ENCODE measurements around the gene PES1.

The PES1 gene

DNA sequence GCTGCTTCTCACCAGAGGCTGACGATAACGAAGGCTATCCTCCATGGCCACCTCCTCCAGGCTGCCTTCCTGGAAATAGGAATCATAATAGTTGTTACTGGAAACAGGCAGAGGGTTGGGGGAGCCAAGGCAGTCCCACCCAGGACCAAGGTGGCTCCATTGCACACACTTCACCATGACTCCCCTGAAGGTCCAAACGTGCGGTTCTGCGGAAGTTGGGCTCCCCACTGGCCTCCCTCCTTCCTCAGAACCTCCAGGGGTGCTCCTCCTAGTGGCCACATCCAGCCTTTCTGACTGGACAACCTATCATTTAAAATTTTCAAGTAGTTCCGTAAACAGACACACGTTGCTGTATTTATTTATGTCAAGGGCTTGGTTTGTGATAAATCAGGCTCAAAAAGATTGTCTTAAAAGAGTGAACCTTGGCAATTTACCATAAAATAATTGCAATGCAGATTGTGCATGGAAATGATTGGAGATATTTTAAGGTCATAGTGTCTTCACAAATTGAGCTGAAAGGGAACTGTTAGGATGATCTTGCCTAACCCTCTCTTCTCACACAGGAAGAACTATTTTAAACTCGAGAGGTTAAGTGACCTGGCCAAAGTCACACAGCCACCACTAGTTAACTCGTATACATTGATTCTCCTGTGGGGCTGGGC lies 13.9 kb upstream of the PES1 start:
- ChIA-PET POLR2A (no interaction called here), CTCF (interaction anchor here (1.3 to 3.3 kb wide), 4 partner anchors 9 to 149 kb away, joined by 4 to 13 read pairs (median 7); no protein-coding TSS in a partner anchor)
- H3K27me3 ChIP-seq (replicated peaks in 2 of 5; ENCODE audit: control insufficient read depth in 4 of 5, insufficient read depth in 5 of 5, low read length in 4 of 5): no peaks in the 10 kb centered on the region
- peak overlapping the region in 2 of 7 experiments; percentile 76 to 81 for H3K4me3 ChIP-seq (ENCODE audit: control insufficient read depth in 1 of 7, extremely low read depth in 1 of 7, insufficient read depth in 4 of 7, low read depth in 2 of 7, low read length in 6 of 7)
- peaks cover 0 to 1% (median 0%) of the 10 kb centered on the region in 4 experiments for H3K36me3 ChIP-seq (ENCODE audit: control insufficient read depth in 4 of 4, insufficient read depth in 4 of 4, low read length in 3 of 4)
- 0% methylated on average over 4 of the region's 9 CpGs for WGBS (ENCODE audit: insufficient coverage)
- peak; percentile 56 to 75 (median 72) for DNase-seq
- H3K9me3 ChIP-seq (ENCODE audit: control extremely low read depth in 1 of 5, control insufficient read depth in 4 of 5, insufficient read depth in 2 of 5, low read depth in 1 of 5, low read length in 4 of 5): no peaks in the 10 kb centered on the region
- H3K4me1 ChIP-seq (ENCODE audit: control extremely low read depth in 1 of 4, control insufficient read depth in 4 of 4, insufficient read depth in 4 of 4, low read length in 3 of 4): peaks cover 7 to 53% (median 45%) of the 10 kb centered on the region in 4 experiments
- H3K27ac ChIP-seq (ENCODE audit: insufficient read depth in 1 of 2, low read depth in 1 of 2, low read length in 2 of 2, poor library complexity in 1 of 2, severe bottlenecking in 2 of 2): no peak overlapping the region

DNA sequence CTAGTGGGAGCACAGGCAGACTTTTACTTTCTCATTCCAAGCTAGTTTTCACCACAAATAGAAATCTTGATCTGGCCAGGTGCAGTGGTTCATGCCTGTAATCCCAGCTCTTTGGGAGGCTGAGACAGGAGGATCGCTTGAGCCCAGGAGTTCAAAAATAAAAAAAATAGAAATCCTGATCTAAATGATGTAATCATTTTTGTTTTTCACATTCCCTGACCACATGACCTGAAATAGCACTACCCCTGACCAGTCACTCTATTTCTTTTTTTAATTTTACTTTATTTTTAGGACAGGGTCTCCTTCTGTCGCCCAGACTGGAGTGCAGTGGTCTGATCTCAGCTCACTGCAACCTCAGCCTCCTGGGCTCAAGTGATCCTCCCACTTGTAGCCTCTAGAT lies 13.0 kb upstream of the PES1 start:
- ChIA-PET CTCF (interaction anchor here (0.6 to 1.4 kb wide), 8 partner anchors 9 to 120 kb away, joined by 3 to 7 read pairs (median 3); partner anchors contain the start of gene PES1), POLR2A (no interaction called here)
- 100% methylated on average over 1 of the region's 2 CpGs for WGBS (ENCODE audit: insufficient coverage)
- DNase-seq: no peak
- Histone ChIP-seq H3K27ac (ENCODE audit: insufficient read depth in 1 of 2, low read depth in 1 of 2, low read length in 2 of 2, poor library complexity in 1 of 2, severe bottlenecking in 2 of 2) (no peak overlapping the region), H3K4me1 (ENCODE audit: control extremely low read depth in 1 of 4, control insufficient read depth in 4 of 4, insufficient read depth in 4 of 4, low read length in 3 of 4) (peaks cover 7 to 44% (median 40%) of the 10 kb centered on the region in 4 experiments), H3K9me3 (ENCODE audit: control extremely low read depth in 1 of 5, control insufficient read depth in 4 of 5, insufficient read depth in 2 of 5, low read depth in 1 of 5, low read length in 4 of 5) (no peaks in the 10 kb centered on the region), H3K36me3 (ENCODE audit: control insufficient read depth in 4 of 4, insufficient read depth in 4 of 4, low read length in 3 of 4) (peaks cover 0 to 1% (median 0%) of the 10 kb centered on the region in 4 experiments), H3K4me3 (ENCODE audit: control insufficient read depth in 1 of 7, extremely low read depth in 1 of 7, insufficient read depth in 4 of 7, low read depth in 2 of 7, low read length in 6 of 7) (no peak overlapping the region), H3K27me3 (replicated peaks in 2 of 5; ENCODE audit: control insufficient read depth in 4 of 5, insufficient read depth in 5 of 5, low read length in 4 of 5) (no peaks in the 10 kb centered on the region)

DNA sequence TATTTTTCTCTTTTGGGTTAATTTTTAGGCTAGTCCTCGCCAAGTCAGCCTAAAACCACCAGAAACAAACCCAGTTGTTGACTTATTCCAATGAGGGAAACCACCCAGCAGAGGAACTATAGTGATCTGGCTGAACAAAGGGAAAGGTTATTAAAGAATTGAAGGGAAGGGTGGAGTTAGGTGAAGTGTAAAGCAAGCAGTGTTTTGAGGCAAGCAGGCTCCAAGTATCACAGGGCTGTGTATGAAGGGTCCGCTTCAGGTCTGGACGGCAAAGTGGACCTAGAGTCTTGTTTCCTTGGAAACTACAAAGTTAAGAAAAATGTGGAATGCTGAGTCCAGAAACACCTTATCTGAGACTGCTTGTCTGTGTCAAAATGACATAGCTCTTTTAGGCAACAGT lies 12.1 kb upstream of the PES1 start:
- WGBS (ENCODE audit: insufficient coverage): 94% methylated on average over 3 of the region's 3 CpGs
- H3K36me3 ChIP-seq (ENCODE audit: control insufficient read depth in 4 of 4, insufficient read depth in 4 of 4, low read length in 3 of 4): peaks cover 0 to 1% (median 0%) of the 10 kb centered on the region in 4 experiments
- H3K4me1 ChIP-seq (ENCODE audit: control extremely low read depth in 1 of 4, control insufficient read depth in 4 of 4, insufficient read depth in 4 of 4, low read length in 3 of 4): peaks cover 5 to 35% (median 31%) of the 10 kb centered on the region in 4 experiments
- H3K27me3 ChIP-seq (replicated peaks in 2 of 5; ENCODE audit: control insufficient read depth in 4 of 5, insufficient read depth in 5 of 5, low read length in 4 of 5): no peaks in the 10 kb centered on the region
- no peak overlapping the region for H3K27ac ChIP-seq (ENCODE audit: insufficient read depth in 1 of 2, low read depth in 1 of 2, low read length in 2 of 2, poor library complexity in 1 of 2, severe bottlenecking in 2 of 2)
- POLR2A ChIA-PET: no interaction called here
- CTCF ChIA-PET: interaction anchor here (0.8 to 1.4 kb wide), 5 partner anchors 8 to 81 kb away, joined by 3 read pairs; no protein-coding TSS in a partner anchor
- no peak for DNase-seq
- no peaks in the 10 kb centered on the region for H3K9me3 ChIP-seq (ENCODE audit: control extremely low read depth in 1 of 5, control insufficient read depth in 4 of 5, insufficient read depth in 2 of 5, low read depth in 1 of 5, low read length in 4 of 5)
- no peak overlapping the region for H3K4me3 ChIP-seq (ENCODE audit: control insufficient read depth in 1 of 7, extremely low read depth in 1 of 7, insufficient read depth in 4 of 7, low read depth in 2 of 7, low read length in 6 of 7)

DNA sequence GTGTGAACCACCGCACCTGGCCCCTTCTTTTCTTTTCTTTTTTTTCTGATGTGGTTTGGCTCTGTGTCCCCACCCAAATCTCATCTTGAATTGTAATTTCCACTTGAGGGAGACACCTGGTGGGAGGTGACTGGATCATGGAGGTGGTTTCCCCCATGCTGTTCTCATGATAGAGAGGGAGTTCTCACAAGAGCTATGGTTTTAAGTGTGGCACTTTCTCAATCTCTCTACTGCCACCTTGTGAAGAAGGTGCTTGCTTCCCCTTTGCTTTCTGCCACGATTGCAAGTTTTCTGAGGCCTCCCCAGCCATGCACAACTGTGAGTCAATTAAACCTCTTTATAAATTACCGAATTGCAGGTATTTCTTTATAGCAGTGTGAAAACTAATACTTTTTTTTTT lies 10.3 kb upstream of the PES1 start:
- H3K36me3 ChIP-seq (ENCODE audit: control insufficient read depth in 4 of 4, insufficient read depth in 4 of 4, low read length in 3 of 4): peaks cover 0 to 1% (median 0%) of the 10 kb centered on the region in 4 experiments
- no peak overlapping the region for H3K4me3 ChIP-seq (ENCODE audit: control insufficient read depth in 1 of 7, extremely low read depth in 1 of 7, insufficient read depth in 4 of 7, low read depth in 2 of 7, low read length in 6 of 7)
- H3K9me3 ChIP-seq (ENCODE audit: control extremely low read depth in 1 of 5, control insufficient read depth in 4 of 5, insufficient read depth in 2 of 5, low read depth in 1 of 5, low read length in 4 of 5): no peaks in the 10 kb centered on the region
- peaks cover 5 to 18% (median 14%) of the 10 kb centered on the region in 4 experiments for H3K4me1 ChIP-seq (ENCODE audit: control extremely low read depth in 1 of 4, control insufficient read depth in 4 of 4, insufficient read depth in 4 of 4, low read length in 3 of 4)
- no peaks in the 10 kb centered on the region for H3K27me3 ChIP-seq (replicated peaks in 2 of 5; ENCODE audit: control insufficient read depth in 4 of 5, insufficient read depth in 5 of 5, low read length in 4 of 5)
- CTCF ChIA-PET: interaction anchor here (0.7 to 1.9 kb wide), 4 partner anchors 11 to 156 kb away, joined by 3 to 7 read pairs (median 3); no protein-coding TSS in a partner anchor
- peak; percentile 58 to 79 (median 75) for DNase-seq
- WGBS (ENCODE audit: insufficient coverage): 25% methylated on average over 1 of the region's 3 CpGs
- H3K27ac ChIP-seq (ENCODE audit: insufficient read depth in 1 of 2, low read depth in 1 of 2, low read length in 2 of 2, poor library complexity in 1 of 2, severe bottlenecking in 2 of 2): no peak overlapping the region
- POLR2A ChIA-PET: interaction anchor here (0.6 kb wide), 1 partner anchor 321 kb away, joined by 3 read pairs; no protein-coding TSS in a partner anchor

DNA sequence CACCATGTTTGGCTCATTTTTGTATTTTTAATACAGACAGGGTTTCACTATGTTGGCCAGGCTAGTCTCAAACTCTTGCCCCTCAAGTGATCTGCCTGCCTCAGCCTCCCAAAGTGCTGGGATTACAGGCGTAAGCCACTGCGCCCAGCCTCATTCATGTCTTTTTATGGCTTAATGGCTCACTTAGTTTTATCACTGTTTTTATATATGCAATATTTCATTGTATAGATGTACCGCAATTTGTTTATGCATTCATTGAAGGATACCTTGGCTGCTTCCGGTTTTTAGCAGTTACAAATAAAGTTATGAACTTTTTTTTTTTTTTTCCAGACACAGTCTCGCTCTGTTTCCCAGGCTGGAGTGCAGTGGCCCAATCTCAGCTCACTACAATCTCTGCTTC lies 9.8 kb upstream of the PES1 start:
- Histone ChIP-seq H3K4me3 (ENCODE audit: control insufficient read depth in 1 of 7, extremely low read depth in 1 of 7, insufficient read depth in 4 of 7, low read depth in 2 of 7, low read length in 6 of 7) (no peak overlapping the region), H3K9me3 (ENCODE audit: control extremely low read depth in 1 of 5, control insufficient read depth in 4 of 5, insufficient read depth in 2 of 5, low read depth in 1 of 5, low read length in 4 of 5) (no peaks in the 10 kb centered on the region), H3K27me3 (replicated peaks in 2 of 5; ENCODE audit: control insufficient read depth in 4 of 5, insufficient read depth in 5 of 5, low read length in 4 of 5) (no peaks in the 10 kb centered on the region), H3K4me1 (ENCODE audit: control extremely low read depth in 1 of 4, control insufficient read depth in 4 of 4, insufficient read depth in 4 of 4, low read length in 3 of 4) (peaks cover 5 to 13% (median 10%) of the 10 kb centered on the region in 4 experiments), H3K27ac (ENCODE audit: insufficient read depth in 1 of 2, low read depth in 1 of 2, low read length in 2 of 2, poor library complexity in 1 of 2, severe bottlenecking in 2 of 2) (no peak overlapping the region), H3K36me3 (ENCODE audit: control insufficient read depth in 4 of 4, insufficient read depth in 4 of 4, low read length in 3 of 4) (peaks cover 0 to 1% (median 0%) of the 10 kb centered on the region in 4 experiments)
- POLR2A ChIA-PET: interaction anchor here (0.6 kb wide), 1 partner anchor 322 kb away, joined by 3 read pairs; no protein-coding TSS in a partner anchor
- DNase-seq: no peak
- CTCF ChIA-PET: interaction anchor here (0.7 to 1.9 kb wide), 6 partner anchors 11 to 155 kb away, joined by 3 to 7 read pairs (median 3); no protein-coding TSS in a partner anchor
- 100% methylated on average over 2 of the region's 5 CpGs for WGBS (ENCODE audit: insufficient coverage)

DNA sequence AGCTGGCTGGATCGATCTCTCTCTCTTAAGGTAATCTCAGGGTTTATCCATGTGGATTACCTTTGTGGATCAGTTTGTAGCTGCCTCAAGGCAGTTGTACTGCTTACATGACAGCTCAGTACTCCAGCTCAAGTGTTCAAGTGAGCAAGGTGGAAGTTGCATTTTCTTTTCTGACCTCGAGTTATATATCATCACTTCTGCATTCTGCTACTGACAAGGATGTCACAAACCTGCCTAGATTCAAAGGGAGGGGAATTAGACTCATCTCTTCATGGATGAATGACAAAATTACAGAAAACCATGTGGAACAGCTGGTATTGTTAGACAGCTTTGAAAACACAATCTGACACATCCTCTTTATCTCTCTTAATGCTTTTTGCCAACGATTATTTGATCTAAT lies 9.2 kb upstream of the PES1 start:
- Histone ChIP-seq H3K36me3 (ENCODE audit: control insufficient read depth in 4 of 4, insufficient read depth in 4 of 4, low read length in 3 of 4) (peaks cover 0 to 1% (median 0%) of the 10 kb centered on the region in 4 experiments), H3K27ac (ENCODE audit: insufficient read depth in 1 of 2, low read depth in 1 of 2, low read length in 2 of 2, poor library complexity in 1 of 2, severe bottlenecking in 2 of 2) (no peak overlapping the region), H3K9me3 (ENCODE audit: control extremely low read depth in 1 of 5, control insufficient read depth in 4 of 5, insufficient read depth in 2 of 5, low read depth in 1 of 5, low read length in 4 of 5) (no peaks in the 10 kb centered on the region), H3K4me3 (ENCODE audit: control insufficient read depth in 1 of 7, extremely low read depth in 1 of 7, insufficient read depth in 4 of 7, low read depth in 2 of 7, low read length in 6 of 7) (no peak overlapping the region), H3K4me1 (ENCODE audit: control extremely low read depth in 1 of 4, control insufficient read depth in 4 of 4, insufficient read depth in 4 of 4, low read length in 3 of 4) (peaks cover 3 to 8% (median 6%) of the 10 kb centered on the region in 4 experiments), H3K27me3 (replicated peaks in 2 of 5; ENCODE audit: control insufficient read depth in 4 of 5, insufficient read depth in 5 of 5, low read length in 4 of 5) (no peaks in the 10 kb centered on the region)
- CTCF ChIA-PET: interaction anchor here (0.6 to 1.9 kb wide), 7 partner anchors 8 to 367 kb away, joined by 3 to 7 read pairs (median 3); no protein-coding TSS in a partner anchor
- 100% methylated on average over 1 of the region's 3 CpGs for WGBS (ENCODE audit: insufficient coverage)
- POLR2A ChIA-PET: interaction anchor here (0.6 kb wide), 1 partner anchor 149 kb away, joined by 3 read pairs; no protein-coding TSS in a partner anchor
- peak in 2 of 3 donors; percentile 28 to 43 for DNase-seq

DNA sequence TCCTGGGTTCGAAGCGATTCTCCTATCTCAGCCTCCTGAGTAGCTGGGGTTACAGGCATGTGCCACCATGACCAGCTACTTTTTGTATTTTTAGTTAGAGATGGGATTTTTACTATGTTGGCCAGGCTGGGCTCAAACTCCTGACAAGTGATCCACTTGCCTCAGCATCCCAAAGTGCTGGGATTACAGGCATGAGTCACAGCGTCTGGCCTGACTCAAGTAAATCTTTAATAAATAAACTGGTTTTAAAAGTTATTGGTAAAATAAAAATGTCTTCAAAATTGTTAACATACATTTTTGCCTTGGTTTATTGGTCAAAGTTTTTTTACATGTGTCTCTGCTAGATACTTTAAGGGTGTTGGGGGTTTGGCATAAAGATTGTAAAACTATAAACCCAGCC lies 7.3 kb upstream of the PES1 start:
- H3K4me1 ChIP-seq (ENCODE audit: control extremely low read depth in 1 of 4, control insufficient read depth in 4 of 4, insufficient read depth in 4 of 4, low read length in 3 of 4): no peaks in the 10 kb centered on the region
- H3K27me3 ChIP-seq (replicated peaks in 2 of 5; ENCODE audit: control insufficient read depth in 4 of 5, insufficient read depth in 5 of 5, low read length in 4 of 5): peaks cover 0 to 2% (median 0%) of the 10 kb centered on the region in 5 experiments
- ChIA-PET POLR2A (no interaction called here), CTCF (interaction anchor here (0.6 kb wide), 1 partner anchor 275 kb away, joined by 3 read pairs; no protein-coding TSS in a partner anchor)
- no peaks in the 10 kb centered on the region for H3K9me3 ChIP-seq (ENCODE audit: control extremely low read depth in 1 of 5, control insufficient read depth in 4 of 5, insufficient read depth in 2 of 5, low read depth in 1 of 5, low read length in 4 of 5)
- H3K27ac ChIP-seq (ENCODE audit: insufficient read depth in 1 of 2, low read depth in 1 of 2, low read length in 2 of 2, poor library complexity in 1 of 2, severe bottlenecking in 2 of 2): no peak overlapping the region
- WGBS (ENCODE audit: insufficient coverage): no CpG with 5 or more reads among the region's 3 CpGs
- no peak overlapping the region for H3K4me3 ChIP-seq (ENCODE audit: control insufficient read depth in 1 of 7, extremely low read depth in 1 of 7, insufficient read depth in 4 of 7, low read depth in 2 of 7, low read length in 6 of 7)
- no peak for DNase-seq
- peaks cover 0 to 1% (median 0%) of the 10 kb centered on the region in 4 experiments for H3K36me3 ChIP-seq (ENCODE audit: control insufficient read depth in 4 of 4, insufficient read depth in 4 of 4, low read length in 3 of 4)
